HG03439 (cell line): ENCODE measurements around the gene DDX5.

Experiments
- ATAC-seq: cut with Tn5 transposase; IDR thresholded peaks from one replicate; pipeline ENCODE4 v1.9.1; 2021; ENCODE audit warnings: mild to moderate bottlenecking, moderate library complexity; ENCODE audit not compliant: unreplicated experiment

The DDX5 gene

DNA sequence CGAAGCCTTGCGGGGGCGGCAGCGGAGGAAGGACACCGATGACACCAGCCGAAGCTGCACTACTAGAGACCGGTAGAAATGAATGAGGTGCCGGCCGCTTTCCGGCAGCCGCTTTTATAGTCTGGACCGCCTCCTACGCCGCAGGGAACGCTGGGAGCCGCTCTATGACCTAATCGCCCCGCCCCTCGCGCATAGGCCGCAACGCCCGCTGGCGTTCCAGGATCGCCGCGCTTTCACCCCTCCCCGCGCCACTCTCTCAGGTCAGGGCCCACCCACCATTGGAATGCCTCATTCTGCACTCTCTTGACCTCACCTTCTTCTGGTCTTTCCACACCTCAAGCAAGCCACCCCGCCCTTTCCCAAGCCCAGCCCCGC lies at the start of gene DDX5:
TSS of gene DDX5 (minus strand) at position 89 of the 375 bp plus-strand sequence. CDS start 170 bp downstream, outside the sequence.
- peak; percentile 66 for ATAC-seq

DNA sequence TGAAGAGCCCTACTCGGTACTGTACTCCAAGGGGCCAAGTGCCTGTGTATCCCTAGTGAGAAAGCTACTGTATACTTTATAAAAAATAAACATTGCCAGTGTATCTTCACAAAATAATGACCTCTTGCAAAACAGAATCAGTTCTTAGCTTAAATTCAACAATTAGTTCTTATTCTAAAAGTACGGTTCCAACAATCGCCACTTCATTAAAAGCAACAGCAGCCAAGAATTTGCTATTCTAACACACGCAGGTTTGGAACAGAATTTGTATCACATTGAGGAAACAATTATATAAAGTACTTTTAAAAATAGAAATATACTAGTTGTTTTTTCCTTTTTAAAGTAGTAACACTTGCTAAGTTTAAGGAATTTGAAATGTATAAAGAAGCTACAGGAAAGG lies 49.2 kb upstream of the DDX5 start:
- no peak for ATAC-seq

- no peak for ATAC-seq
Observed at GRCh38 chr17:64554028-64554637, 48.0 kb upstream of the DDX5 start.

- ATAC-seq, result no peak
Observed at GRCh38 chr17:64551461-64551860, 45.4 kb upstream of the DDX5 start.

DNA sequence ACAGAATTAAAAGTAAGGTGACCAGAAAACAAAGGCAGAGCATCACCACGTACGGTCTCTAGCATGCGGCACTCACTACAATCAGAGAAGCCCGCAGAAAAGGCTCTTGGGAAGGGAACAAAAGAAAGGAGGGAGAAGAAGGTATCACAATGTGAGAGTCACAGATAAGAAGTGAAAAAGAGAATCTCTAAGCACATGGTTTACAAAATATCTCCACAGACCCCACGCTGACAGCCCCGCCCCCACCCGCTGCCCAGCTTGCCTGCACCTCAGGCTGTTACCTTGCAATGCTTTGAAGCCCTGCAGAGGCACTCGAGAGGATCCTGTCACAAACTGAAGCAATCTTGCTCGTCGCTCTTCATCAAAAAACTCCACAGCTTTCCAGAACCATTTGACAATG lies 41.2 kb upstream of the DDX5 start:
- no peak for ATAC-seq

DNA sequence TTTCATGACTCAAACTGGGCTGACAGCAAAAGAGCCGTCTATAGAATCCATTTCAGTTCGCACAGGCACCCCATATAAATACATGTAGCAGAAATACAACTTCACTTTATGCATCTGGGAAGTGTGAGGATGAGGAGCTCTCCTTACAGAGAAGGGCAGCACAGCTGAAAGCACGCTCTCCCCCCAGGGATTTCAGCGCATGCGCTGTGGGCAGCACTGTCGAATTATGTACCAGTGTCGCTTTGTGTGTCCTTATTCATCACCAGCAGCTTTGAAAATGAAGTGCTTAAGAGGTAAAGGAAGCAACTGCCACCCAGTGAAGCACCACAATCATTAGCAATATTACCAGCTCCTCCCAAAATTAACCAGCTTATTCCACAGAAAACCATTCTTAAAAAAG lies 40.6 kb upstream of the DDX5 start:
- no peak for ATAC-seq

DNA sequence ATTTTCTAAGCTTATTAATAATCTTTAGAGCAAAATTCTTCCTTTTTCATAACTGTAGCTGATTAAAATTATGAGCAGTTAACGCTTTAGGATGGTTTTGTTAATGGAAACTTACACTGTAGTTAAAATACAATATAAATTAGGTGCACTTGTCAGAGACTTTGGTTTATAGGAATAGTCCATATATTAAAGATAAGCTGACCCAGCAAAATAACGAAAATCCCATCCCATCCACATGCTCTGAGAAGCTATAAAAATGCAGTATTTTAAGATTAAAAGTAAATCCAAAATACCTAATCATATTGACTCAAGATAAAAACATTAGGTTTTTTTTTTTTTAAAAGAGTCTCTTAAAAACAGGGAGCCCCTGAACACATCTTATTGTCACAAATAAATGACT lies 38.7 kb upstream of the DDX5 start:
- ATAC-seq, result no peak

DNA sequence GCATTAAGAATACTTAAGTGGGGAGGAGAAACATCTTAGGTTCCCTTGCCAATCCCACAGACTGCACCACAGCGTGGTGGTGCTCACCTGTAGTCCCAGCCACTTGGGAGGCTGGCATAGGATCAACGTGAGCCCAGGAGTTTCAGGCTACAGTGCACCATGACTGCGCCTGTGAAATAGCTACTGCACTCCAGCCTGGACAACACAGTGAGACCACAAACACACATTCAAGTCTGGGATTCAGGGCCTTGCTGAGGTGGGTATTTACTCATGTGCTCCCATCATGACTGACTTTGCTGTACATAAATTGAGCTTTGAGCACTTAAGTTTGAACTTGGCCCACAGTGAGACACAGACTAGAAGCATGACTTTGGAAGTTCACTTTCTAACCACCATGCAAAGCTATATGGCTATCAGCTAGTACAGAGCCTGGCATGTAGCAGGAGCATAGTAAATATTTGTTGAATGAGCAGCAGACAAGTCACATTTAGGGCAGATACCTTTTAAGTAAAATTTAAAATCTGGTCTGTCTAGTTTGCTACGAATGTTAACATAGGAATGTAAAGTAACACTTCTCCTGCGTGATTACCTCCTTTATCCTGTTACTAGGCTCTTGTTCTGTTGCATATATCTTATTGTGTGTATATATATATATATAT lies 34.2 kb upstream of the DDX5 start:
- no peak for ATAC-seq

- no peak for ATAC-seq
Observed at GRCh38 chr17:64538508-64539130, 32.5 kb upstream of the DDX5 start.

- no peak for ATAC-seq
Observed at GRCh38 chr17:64537488-64537887, 31.4 kb upstream of the DDX5 start.

DNA sequence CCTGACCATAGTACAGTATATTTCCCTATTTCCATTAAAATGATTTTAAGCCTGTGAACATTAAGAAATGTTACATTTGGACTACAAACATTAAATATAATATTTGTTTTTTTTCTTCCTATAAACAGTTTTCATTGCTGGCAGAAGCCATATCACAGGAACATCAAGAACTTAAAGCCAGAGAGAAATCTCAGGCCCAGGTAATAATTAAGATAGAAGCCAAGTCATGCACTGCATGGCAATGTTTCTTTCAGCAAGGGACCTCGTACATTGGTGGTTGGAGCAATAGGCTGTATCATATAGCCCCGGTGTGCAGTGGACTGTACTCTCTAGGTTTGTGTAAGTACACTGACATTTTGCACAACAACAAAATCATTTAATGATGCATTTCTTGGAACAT lies 30.8 kb upstream of the DDX5 start:
- no peak for ATAC-seq

- no peak for ATAC-seq
Observed at GRCh38 chr17:64535357-64535756, 29.3 kb upstream of the DDX5 start.

- no peak for ATAC-seq
Observed at GRCh38 chr17:64534187-64534586, 28.1 kb upstream of the DDX5 start.

- ATAC-seq, result no peak
Observed at GRCh38 chr17:64533784-64534183, 27.7 kb upstream of the DDX5 start.

- no peak for ATAC-seq
Observed at GRCh38 chr17:64532409-64532808, 26.3 kb upstream of the DDX5 start.

- ATAC-seq, result no peak
Observed at GRCh38 chr17:64531955-64532371, 25.9 kb upstream of the DDX5 start.

DNA sequence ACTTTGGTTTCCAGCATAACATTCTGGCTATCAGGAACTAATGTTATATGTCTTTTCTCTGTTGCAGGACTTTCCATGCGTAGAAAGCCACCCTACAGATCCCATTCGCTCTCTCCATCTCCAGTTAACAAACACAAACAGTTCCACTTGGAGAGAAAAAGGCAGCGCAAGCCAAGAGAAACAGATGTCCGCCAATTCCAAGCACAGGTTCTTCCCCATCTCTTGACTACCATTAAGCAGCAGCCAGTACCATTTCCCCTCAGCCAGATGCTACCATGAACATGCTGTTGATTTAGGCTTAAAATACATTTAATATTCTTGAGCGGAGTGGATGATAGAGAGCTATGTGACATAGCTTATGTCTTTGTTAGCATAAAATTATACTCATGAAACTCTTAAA lies 23.1 kb upstream of the DDX5 start:
- ATAC-seq, result no peak

- ATAC-seq, result no peak
Observed at GRCh38 chr17:64527914-64528313, 21.8 kb upstream of the DDX5 start.

DNA sequence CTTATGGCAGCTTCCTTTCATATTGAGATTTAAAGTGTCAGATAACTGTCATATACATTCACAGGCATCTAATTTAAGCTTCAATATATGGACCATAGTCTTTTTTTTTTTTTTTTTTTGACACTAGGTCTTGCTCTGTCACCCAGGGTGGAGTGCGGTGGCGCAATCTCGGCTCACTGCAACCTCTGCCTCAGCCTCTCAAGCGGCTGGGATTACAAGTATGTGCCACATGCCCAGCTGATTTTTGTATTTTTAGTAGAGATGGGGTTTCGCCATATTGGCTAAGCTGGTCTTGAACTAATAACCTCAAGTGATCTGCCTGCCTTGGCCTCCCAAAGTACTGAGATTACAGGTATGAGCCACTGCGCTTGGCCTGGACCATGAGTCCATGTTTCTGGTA lies 14.3 kb upstream of the DDX5 start:
- ATAC-seq, result no peak

DNA sequence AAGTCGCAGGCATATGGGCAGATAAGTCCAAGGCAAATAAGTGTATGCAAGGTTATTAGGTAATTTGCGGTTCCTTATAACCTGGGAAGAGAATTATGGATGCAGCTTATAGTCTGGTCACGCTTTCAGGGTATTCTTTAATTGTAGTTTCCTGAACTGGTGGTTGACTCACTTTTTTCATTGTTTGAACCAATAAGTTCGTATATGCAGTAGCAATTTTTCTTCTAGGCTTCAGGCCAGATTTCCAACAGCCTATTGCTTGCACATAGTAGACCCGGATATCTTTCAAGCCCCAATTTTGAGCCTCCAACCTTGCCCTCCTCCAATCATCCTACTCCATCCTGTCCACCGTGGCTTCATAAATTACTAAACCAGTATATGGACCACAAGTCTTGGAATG lies 13.5 kb upstream of the DDX5 start:
- no peak for ATAC-seq

DNA sequence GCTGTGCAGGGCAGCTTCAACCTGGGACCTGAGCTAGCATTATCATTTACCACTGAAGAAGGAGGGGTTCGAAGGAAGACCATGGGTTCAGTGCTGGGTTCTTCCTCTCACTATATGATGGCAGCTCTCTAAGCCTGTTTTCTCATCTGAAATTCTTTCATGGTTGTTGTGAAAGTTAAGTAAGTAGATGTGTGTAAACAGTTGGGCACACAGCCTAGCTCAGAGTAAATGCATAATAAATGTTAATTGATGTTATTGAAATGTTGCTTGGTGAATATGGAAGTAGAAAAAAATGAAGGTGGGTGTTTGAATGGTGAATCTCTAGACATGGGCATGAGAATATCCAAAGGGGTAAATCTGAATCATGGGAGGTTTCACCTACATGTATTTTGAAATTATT lies 9.7 kb upstream of the DDX5 start:
- no peak for ATAC-seq

GRCh38 chr17:64515419-64515818 lies 9.3 kb upstream of the DDX5 start:
- ATAC-seq, result no peak

GRCh38 chr17:64509179-64509578 lies 3.1 kb upstream of the DDX5 start:
- no peak for ATAC-seq
